GM19023 (cell line): Measurements from ENCODE around the gene MAP2K4.

Experiments used
- ATAC-seq: cut with Tn5 transposase; IDR thresholded peaks from one replicate; pipeline ENCODE4 v1.9.1; 2021; ENCODE audit warnings: mild to moderate bottlenecking, moderate library complexity; ENCODE audit not compliant: unreplicated experiment

The MAP2K4 gene

GRCh38 chr17:12088035-12088434 lies 67.4 kb downstream of the MAP2K4 start:
- ATAC-seq, result no peak

GRCh38 chr17:12089809-12090384 lies 69.2 kb downstream of the MAP2K4 start:
- no peak for ATAC-seq

- ATAC-seq, result no peak
Observed at GRCh38 chr17:12094336-12094735, 73.7 kb downstream of the MAP2K4 start.

- ATAC-seq, result no peak
Observed at GRCh38 chr17:12095522-12095921, 74.8 kb downstream of the MAP2K4 start.

GRCh38 chr17:12097326-12097725 lies 76.6 kb downstream of the MAP2K4 start:
- ATAC-seq, result no peak

GRCh38 chr17:12098568-12098967 lies 77.9 kb downstream of the MAP2K4 start:
- no peak for ATAC-seq

- no peak for ATAC-seq
Observed at GRCh38 chr17:12099412-12099811, 78.7 kb downstream of the MAP2K4 start.

- ATAC-seq, result no peak
Observed at GRCh38 chr17:12104831-12105230, 84.2 kb downstream of the MAP2K4 start.

- no peak for ATAC-seq
Observed at GRCh38 chr17:12107905-12108304, 87.2 kb downstream of the MAP2K4 start.

GRCh38 chr17:12110906-12111305 lies 90.2 kb downstream of the MAP2K4 start:
- ATAC-seq, result no peak

- ATAC-seq, result no peak
Observed at GRCh38 chr17:12113156-12113555, 92.5 kb downstream of the MAP2K4 start.

- ATAC-seq, result no peak
Observed at GRCh38 chr17:12114686-12115418, 94.2 kb downstream of the MAP2K4 start.

GRCh38 chr17:12116143-12116542 lies 95.5 kb downstream of the MAP2K4 start:
- ATAC-seq, result no peak

- ATAC-seq, result no peak
Observed at GRCh38 chr17:12118617-12119016, 97.9 kb downstream of the MAP2K4 start.

- ATAC-seq, result no peak
Observed at GRCh38 chr17:12122075-12122474, 101.4 kb downstream of the MAP2K4 start.

- ATAC-seq, result no peak
Observed at GRCh38 chr17:12127177-12127576, 106.5 kb downstream of the MAP2K4 start.

GRCh38 chr17:12127667-12128066 lies 107.0 kb downstream of the MAP2K4 start:
- no peak for ATAC-seq

GRCh38 chr17:12128946-12129345 lies 108.3 kb downstream of the MAP2K4 start:
- ATAC-seq, result no peak

GRCh38 chr17:12133183-12133582 lies 112.5 kb downstream of the MAP2K4 start:
- no peak for ATAC-seq

GRCh38 chr17:12134101-12134500 lies 113.4 kb downstream of the MAP2K4 start:
- ATAC-seq, result no peak

GRCh38 chr17:12134587-12134986 lies 113.9 kb downstream of the MAP2K4 start:
- ATAC-seq, result no peak

GRCh38 chr17:12136243-12136642 lies 115.6 kb downstream of the MAP2K4 start:
- no peak for ATAC-seq

- no peak for ATAC-seq
Observed at GRCh38 chr17:12136646-12137045, 116.0 kb downstream of the MAP2K4 start.
